Liver (tissue), 9 donors: ENCODE measurements around the gene CRHR2. TPM values are rescaled to one million over a fixed set of nuclear protein-coding genes. Genes with fewer than 3 reads are reported as not detected.

Experiments used
- DNase-seq: peaks from one replicate; pipeline ENCODE4 v3.0.0-alpha.2; 2017; ENCODE audit warnings: low spot score
- H3K27ac ChIP-seq, 2 donors: one replicate each; pipeline ENCODE4 v1.7.0; 2013; ENCODE audit warnings: inconsistent platforms in 2 of 2, low read length in 2 of 2, control low read depth in 1 of 2, low read depth in 1 of 2, mild to moderate bottlenecking in 1 of 2
- H3K27me3 ChIP-seq, 4 donors: one replicate each; pipeline versions ENCODE4 v1.6.1 to v1.7.0; 2013; ENCODE audit warnings: low read length in 3 of 4, inconsistent platforms in 1 of 4, mild to moderate bottlenecking in 1 of 4, moderate library complexity in 1 of 4; ENCODE audit not compliant: control insufficient read depth in 4 of 4, insufficient read depth in 4 of 4
- H3K36me3 ChIP-seq, 4 donors: one replicate each; pipeline versions ENCODE4 v1.6.1 to v1.7.0; 2013; ENCODE audit warnings: low read length in 3 of 4, mild to moderate bottlenecking in 3 of 4, low read depth in 1 of 4, moderate library complexity in 1 of 4; ENCODE audit not compliant: control insufficient read depth in 4 of 4, insufficient read depth in 3 of 4
- H3K4me1 ChIP-seq, 4 donors: one replicate each; pipeline versions ENCODE4 v1.6.1 to v1.7.0; 2013; ENCODE audit warnings: low read length in 3 of 4, mild to moderate bottlenecking in 3 of 4, moderate library complexity in 1 of 4; ENCODE audit not compliant: control insufficient read depth in 4 of 4, insufficient read depth in 4 of 4
- H3K4me3 ChIP-seq, 3 donors: one replicate each; pipeline versions ENCODE4 v1.6.1 to v1.7.0; 2013; ENCODE audit warnings: low read length in 3 of 3, control low read depth in 1 of 3, low read depth in 1 of 3, mild to moderate bottlenecking in 1 of 3
- H3K9ac ChIP-seq, 2 donors: one replicate each; pipeline ENCODE4 v1.7.0; 2013; ENCODE audit warnings: low read length in 2 of 2, mild to moderate bottlenecking in 2 of 2, moderate library complexity in 2 of 2, control low read depth in 1 of 2, low read depth in 1 of 2
- H3K9me3 ChIP-seq, 4 donors: one replicate each; pipeline versions ENCODE4 v1.6.1 to v1.7.0; 2013; ENCODE audit warnings: low read length in 3 of 4; ENCODE audit not compliant: control insufficient read depth in 4 of 4
- EGR1 ChIP-seq, 2 donors: IDR thresholded peaks; 2 replicates each; pipeline ENCODE4 v1.6.1; 2016 to 2018; ENCODE audit warnings: antibody characterized with exemption in 2 of 2, low read depth in 2 of 2
- FOXA1 ChIP-seq: IDR thresholded peaks from 2 replicates; pipeline ENCODE4 v1.6.1; 2016; ENCODE audit warnings: antibody characterized with exemption
- FOXA2 ChIP-seq: IDR thresholded peaks from 2 replicates; pipeline ENCODE4 v1.6.1; 2016; ENCODE audit warnings: antibody characterized with exemption
- GABPA ChIP-seq, 2 donors: IDR thresholded peaks in 1 of 2; conservative IDR thresholded peaks in 1 of 2; 2 replicates each; pipeline ENCODE4 v1.6.1; 2016; ENCODE audit warnings: antibody characterized with exemption in 2 of 2, mild to moderate bottlenecking in 1 of 2, moderate library complexity in 1 of 2
- HNF4A ChIP-seq, 2 donors: conservative IDR thresholded peaks; 2 replicates each; pipeline ENCODE4 v1.6.1; 2016; ENCODE audit warnings: antibody characterized with exemption in 2 of 2, mild to moderate bottlenecking in 2 of 2
- HNF4G ChIP-seq: IDR thresholded peaks from 2 replicates; pipeline ENCODE4 v1.6.1; 2016; ENCODE audit warnings: antibody characterized with exemption
- JUND ChIP-seq, 2 donors: IDR thresholded peaks; 2 replicates each; pipeline ENCODE4 v1.6.1; 2016; ENCODE audit warnings: antibody characterized with exemption in 2 of 2
- NR2F2 ChIP-seq: IDR thresholded peaks from 2 replicates; pipeline ENCODE4 v1.6.1; 2016; ENCODE audit warnings: antibody characterized with exemption
- RAD21 ChIP-seq, 2 donors: IDR thresholded peaks; 2 replicates each; pipeline ENCODE4 v1.6.1; 2016; ENCODE audit warnings: antibody characterized with exemption in 2 of 2, mild to moderate bottlenecking in 2 of 2
- RXRA ChIP-seq, 2 donors: IDR thresholded peaks; 2 replicates each; pipeline ENCODE4 v1.6.1; 2017 to 2018; ENCODE audit warnings: antibody characterized with exemption in 2 of 2, mild to moderate bottlenecking in 1 of 2
- SP1 ChIP-seq: IDR thresholded peaks from 2 replicates; pipeline ENCODE4 v1.6.1; 2018; ENCODE audit warnings: antibody characterized with exemption, mild to moderate bottlenecking
- TAF1 ChIP-seq: conservative IDR thresholded peaks from 2 replicates; pipeline ENCODE4 v1.6.1; 2016; ENCODE audit warnings: antibody characterized with exemption, mild to moderate bottlenecking
- YY1 ChIP-seq: IDR thresholded peaks from 2 replicates; pipeline ENCODE4 v1.6.1; 2016; ENCODE audit warnings: antibody characterized with exemption, mild to moderate bottlenecking
- WGBS: extraction: QIAGEN DNeasy Blood & Tissue Kit; methylation state at CpG from one replicate; pipeline ENCODE4 v1.1.7; 2013; 5-methylcytosine and 5-hydroxymethylcytosine counted together
- polyA plus RNA-seq, 2 donors: library from polyadenylated mRNA; stranded (reverse) in 1 of 2; unstranded in 1 of 2; fragments of 200-250 nt in 1 of 2; fragments of >200 nt in 1 of 2; fragmentation: Nextera tagmentation in 1 of 2; extraction: Ambion mirVana in 1 of 2; gene quantifications; one replicate each; pipeline versions ENCODE4 v1.2.1 to v1.2.3, GENCODE V29; 2013 to 2015
- total RNA-seq, 2 donors: library from RNA; depleted of rRNA; stranded (reverse); fragments of >200 nt; gene quantifications; one replicate each; pipeline ENCODE4 v1.2.3, GENCODE V29; 2014
- TF ChIP-seq, protein P1 (sequence below): fragments of 150-350 bp; IDR thresholded peaks from 2 replicates; pipeline ENCODE4 v1.5.1; 2017; ENCODE audit warnings: improper control_type of control experiment, low read depth, low read length; ENCODE audit not compliant: missing input control
- TF ChIP-seq, protein P2 (sequence below): IDR thresholded peaks from 2 replicates; pipeline ENCODE4 v1.6.1; 2016; ENCODE audit warnings: antibody characterized with exemption
- TF ChIP-seq, protein P3 (sequence below): IDR thresholded peaks from 2 replicates; pipeline ENCODE4 v1.6.1; 2016; ENCODE audit warnings: antibody characterized with exemption, mild to moderate bottlenecking
- TF ChIP-seq, protein P4 (sequence below): IDR thresholded peaks from 2 replicates; pipeline ENCODE4 v1.6.1; 2016; ENCODE audit warnings: antibody characterized with exemption
- TF ChIP-seq, protein P5 (sequence below): IDR thresholded peaks from 2 replicates; pipeline ENCODE4 v1.6.1; 2016; ENCODE audit warnings: antibody characterized with exemption
- donor health status: healthy.
- donor health status: healthy.
- donor health status: healthy.
- donor health status: healthy.
- donor health status: healthy.

Gene CRHR2
- total and polyA plus RNA-seq, 4 donors: not detected

DNA sequence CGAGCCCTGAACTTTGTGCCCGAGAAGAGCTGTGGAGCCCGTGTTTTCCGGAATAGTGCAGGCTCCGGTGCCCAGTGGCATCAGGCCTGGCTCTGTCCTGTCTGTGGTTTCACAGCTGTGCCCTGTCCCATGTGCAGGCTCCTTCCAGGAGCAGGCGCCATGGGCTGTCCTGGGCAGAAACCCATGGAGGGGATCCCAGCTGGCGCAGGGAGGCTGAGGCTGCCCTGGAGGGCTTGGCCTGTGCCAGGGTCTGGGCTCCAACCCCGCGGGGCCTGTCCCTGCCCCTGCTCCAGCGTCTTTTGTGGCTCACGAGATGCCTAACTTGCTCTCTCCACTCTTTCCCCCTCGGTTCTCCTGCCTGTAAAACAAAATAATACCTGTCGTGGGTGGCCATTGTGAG is 23.3 kb upstream of the CRHR2 start:
- H3K27me3 ChIP-seq: no peaks in the 10 kb centered on the region
- no peak overlapping the region for H3K27ac ChIP-seq
- TF ChIP-seq HNF4G (no peak), EGR1 (IDR thresholded peaks at IDR 0.05; ENCODE audit: low read depth in 2 of 2) (no peak), HNF4A (conservative IDR thresholded peaks at IDR 0.05) (no peak), RXRA (IDR thresholded peaks at IDR 0.05) (no peak), GABPA (IDR thresholded peaks at IDR 0.05 in 1 of 2, conservative IDR thresholded peaks at IDR 0.05 in 1 of 2) (no peak), TAF1 (no peak), YY1 (no peak), FOXA2 (no peak), FOXA1 (no peak), JUND (IDR thresholded peaks at IDR 0.05) (no peak)
- TF ChIP-seq, protein P1, sequence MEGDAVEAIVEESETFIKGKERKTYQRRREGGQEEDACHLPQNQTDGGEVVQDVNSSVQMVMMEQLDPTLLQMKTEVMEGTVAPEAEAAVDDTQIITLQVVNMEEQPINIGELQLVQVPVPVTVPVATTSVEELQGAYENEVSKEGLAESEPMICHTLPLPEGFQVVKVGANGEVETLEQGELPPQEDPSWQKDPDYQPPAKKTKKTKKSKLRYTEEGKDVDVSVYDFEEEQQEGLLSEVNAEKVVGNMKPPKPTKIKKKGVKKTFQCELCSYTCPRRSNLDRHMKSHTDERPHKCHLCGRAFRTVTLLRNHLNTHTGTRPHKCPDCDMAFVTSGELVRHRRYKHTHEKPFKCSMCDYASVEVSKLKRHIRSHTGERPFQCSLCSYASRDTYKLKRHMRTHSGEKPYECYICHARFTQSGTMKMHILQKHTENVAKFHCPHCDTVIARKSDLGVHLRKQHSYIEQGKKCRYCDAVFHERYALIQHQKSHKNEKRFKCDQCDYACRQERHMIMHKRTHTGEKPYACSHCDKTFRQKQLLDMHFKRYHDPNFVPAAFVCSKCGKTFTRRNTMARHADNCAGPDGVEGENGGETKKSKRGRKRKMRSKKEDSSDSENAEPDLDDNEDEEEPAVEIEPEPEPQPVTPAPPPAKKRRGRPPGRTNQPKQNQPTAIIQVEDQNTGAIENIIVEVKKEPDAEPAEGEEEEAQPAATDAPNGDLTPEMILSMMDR: no peak
- 88% methylated on average over 13 of the region's 13 CpGs for WGBS
- H3K36me3 ChIP-seq: no peaks in the 10 kb centered on the region
- H3K9ac ChIP-seq: no peak overlapping the region
- DNase-seq: no peak
- no peaks in the 10 kb centered on the region for H3K9me3 ChIP-seq
- no peaks in the 10 kb centered on the region for H3K4me1 ChIP-seq
- H3K4me3 ChIP-seq: no peak overlapping the region

DNA sequence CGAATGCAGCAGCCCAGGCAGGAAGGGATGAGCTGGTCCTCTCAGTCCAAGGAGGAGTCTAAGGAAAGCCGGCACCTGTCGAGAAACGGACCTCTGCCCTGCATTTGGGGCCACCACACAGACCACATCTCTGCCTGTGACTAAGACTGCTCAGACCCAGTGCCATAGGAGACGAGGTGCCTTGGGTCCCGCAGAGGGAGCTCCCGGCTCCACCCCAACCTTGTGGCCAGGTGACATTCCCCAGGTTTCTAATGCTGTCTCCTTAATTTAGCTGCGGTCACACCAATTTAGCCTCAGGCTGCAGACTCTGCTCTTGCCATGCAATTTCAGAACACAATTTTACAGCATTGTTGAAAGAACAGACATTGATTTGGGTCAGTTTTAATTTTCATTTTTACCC is 22.8 kb upstream of the CRHR2 start:
- Histone ChIP-seq H3K4me1 (no peaks in the 10 kb centered on the region), H3K27ac (no peak overlapping the region), H3K36me3 (no peaks in the 10 kb centered on the region), H3K27me3 (no peaks in the 10 kb centered on the region), H3K4me3 (no peak overlapping the region), H3K9me3 (no peaks in the 10 kb centered on the region), H3K9ac (no peak overlapping the region)
- no peak for DNase-seq
- 87% methylated on average over 8 of the region's 8 CpGs for whole genome bisulfite sequencing
- no peak for TF ChIP-seq FOXA2
- no peak for TF ChIP-seq JUND (IDR thresholded peaks at IDR 0.05)
- TF ChIP-seq GABPA (IDR thresholded peaks at IDR 0.05 in 1 of 2, conservative IDR thresholded peaks at IDR 0.05 in 1 of 2): no peak
- TF ChIP-seq, protein P2, sequence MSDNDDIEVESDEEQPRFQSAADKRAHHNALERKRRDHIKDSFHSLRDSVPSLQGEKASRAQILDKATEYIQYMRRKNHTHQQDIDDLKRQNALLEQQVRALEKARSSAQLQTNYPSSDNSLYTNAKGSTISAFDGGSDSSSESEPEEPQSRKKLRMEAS: no peak
- TF ChIP-seq YY1: no peak
- no peak for TF ChIP-seq NR2F2
- TF ChIP-seq, protein P3, sequence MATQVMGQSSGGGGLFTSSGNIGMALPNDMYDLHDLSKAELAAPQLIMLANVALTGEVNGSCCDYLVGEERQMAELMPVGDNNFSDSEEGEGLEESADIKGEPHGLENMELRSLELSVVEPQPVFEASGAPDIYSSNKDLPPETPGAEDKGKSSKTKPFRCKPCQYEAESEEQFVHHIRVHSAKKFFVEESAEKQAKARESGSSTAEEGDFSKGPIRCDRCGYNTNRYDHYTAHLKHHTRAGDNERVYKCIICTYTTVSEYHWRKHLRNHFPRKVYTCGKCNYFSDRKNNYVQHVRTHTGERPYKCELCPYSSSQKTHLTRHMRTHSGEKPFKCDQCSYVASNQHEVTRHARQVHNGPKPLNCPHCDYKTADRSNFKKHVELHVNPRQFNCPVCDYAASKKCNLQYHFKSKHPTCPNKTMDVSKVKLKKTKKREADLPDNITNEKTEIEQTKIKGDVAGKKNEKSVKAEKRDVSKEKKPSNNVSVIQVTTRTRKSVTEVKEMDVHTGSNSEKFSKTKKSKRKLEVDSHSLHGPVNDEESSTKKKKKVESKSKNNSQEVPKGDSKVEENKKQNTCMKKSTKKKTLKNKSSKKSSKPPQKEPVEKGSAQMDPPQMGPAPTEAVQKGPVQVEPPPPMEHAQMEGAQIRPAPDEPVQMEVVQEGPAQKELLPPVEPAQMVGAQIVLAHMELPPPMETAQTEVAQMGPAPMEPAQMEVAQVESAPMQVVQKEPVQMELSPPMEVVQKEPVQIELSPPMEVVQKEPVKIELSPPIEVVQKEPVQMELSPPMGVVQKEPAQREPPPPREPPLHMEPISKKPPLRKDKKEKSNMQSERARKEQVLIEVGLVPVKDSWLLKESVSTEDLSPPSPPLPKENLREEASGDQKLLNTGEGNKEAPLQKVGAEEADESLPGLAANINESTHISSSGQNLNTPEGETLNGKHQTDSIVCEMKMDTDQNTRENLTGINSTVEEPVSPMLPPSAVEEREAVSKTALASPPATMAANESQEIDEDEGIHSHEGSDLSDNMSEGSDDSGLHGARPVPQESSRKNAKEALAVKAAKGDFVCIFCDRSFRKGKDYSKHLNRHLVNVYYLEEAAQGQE: no peak
- no peak for TF ChIP-seq HNF4G
- TF ChIP-seq, protein P1: no peak
- no peak for TF ChIP-seq TAF1
- no peak for TF ChIP-seq FOXA1
- TF ChIP-seq, protein P4, sequence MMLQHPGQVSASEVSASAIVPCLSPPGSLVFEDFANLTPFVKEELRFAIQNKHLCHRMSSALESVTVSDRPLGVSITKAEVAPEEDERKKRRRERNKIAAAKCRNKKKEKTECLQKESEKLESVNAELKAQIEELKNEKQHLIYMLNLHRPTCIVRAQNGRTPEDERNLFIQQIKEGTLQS: no peak
- TF ChIP-seq EGR1 (IDR thresholded peaks at IDR 0.05; ENCODE audit: low read depth in 2 of 2): no peak
- TF ChIP-seq RXRA (IDR thresholded peaks at IDR 0.05): no peak
- TF ChIP-seq SP1: no peak
- no peak for TF ChIP-seq HNF4A (conservative IDR thresholded peaks at IDR 0.05)
- TF ChIP-seq, protein P5, sequence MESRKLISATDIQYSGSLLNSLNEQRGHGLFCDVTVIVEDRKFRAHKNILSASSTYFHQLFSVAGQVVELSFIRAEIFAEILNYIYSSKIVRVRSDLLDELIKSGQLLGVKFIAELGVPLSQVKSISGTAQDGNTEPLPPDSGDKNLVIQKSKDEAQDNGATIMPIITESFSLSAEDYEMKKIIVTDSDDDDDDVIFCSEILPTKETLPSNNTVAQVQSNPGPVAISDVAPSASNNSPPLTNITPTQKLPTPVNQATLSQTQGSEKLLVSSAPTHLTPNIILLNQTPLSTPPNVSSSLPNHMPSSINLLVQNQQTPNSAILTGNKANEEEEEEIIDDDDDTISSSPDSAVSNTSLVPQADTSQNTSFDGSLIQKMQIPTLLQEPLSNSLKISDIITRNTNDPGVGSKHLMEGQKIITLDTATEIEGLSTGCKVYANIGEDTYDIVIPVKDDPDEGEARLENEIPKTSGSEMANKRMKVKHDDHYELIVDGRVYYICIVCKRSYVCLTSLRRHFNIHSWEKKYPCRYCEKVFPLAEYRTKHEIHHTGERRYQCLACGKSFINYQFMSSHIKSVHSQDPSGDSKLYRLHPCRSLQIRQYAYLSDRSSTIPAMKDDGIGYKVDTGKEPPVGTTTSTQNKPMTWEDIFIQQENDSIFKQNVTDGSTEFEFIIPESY: no peak
- TF ChIP-seq RAD21 (IDR thresholded peaks at IDR 0.05): no peak
